GM23338 (cell line): ENCODE data around the gene MINDY4. TPM values are rescaled to one million over a fixed set of nuclear protein-coding genes. Genes with fewer than 3 reads are reported as not detected.

Experiments used
- ATAC-seq: fragments of 200-7000 bp; cut with Tn5 transposase; 3 replicates; pipeline ENCODE4 v1.9.1; 2020
- DNase-seq: peaks from one replicate; pipeline ENCODE4 v3.0.0-alpha.2; 2015; ENCODE audit warnings: low spot score
- H2AFZ ChIP-seq: fragments of 200-600 bp; sonication (generic); 2 replicates; pipeline ENCODE4 v1.8.0; 2016; ENCODE audit warnings: antibody characterized with exemption, mild to moderate bottlenecking, moderate library complexity
- H3F3A ChIP-seq: fragments of 200-600 bp; sonication (generic); replicated peaks from 2 replicates; pipeline ENCODE4 v1.8.0; 2017; ENCODE audit warnings: antibody characterized with exemption, mixed run types, low read depth
- H3K27ac ChIP-seq: fragments of 200-600 bp; sonication (generic); 2 replicates; pipeline ENCODE4 v1.6.1; 2016; ENCODE audit warnings: low read depth
- H3K27me3 ChIP-seq: fragments of 200-600 bp; sonication (generic); 2 replicates; pipeline ENCODE4 v1.8.0; 2016; ENCODE audit warnings: mild to moderate bottlenecking, mixed run types, moderate library complexity; ENCODE audit not compliant: insufficient read depth
- H3K36me3 ChIP-seq: fragments of 200-600 bp; sonication (generic); 2 replicates; pipeline ENCODE4 v1.8.0; 2016; ENCODE audit warnings: mild to moderate bottlenecking; ENCODE audit not compliant: insufficient read depth
- H3K4me1 ChIP-seq: fragments of 200-600 bp; sonication (generic); 2 replicates; pipeline ENCODE4 v1.8.0; 2016; ENCODE audit warnings: mild to moderate bottlenecking, moderate library complexity; ENCODE audit not compliant: insufficient read depth
- H3K4me2 ChIP-seq: fragments of 200-600 bp; sonication (generic); 2 replicates; pipeline ENCODE4 v1.7.1; 2017; ENCODE audit warnings: mixed run types
- H3K4me3 ChIP-seq: fragments of 200-600 bp; sonication (generic); 2 replicates; pipeline ENCODE4 v1.6.1; 2016; ENCODE audit warnings: mixed run types
- H3K79me2 ChIP-seq: fragments of 200-600 bp; sonication (generic); replicated peaks from 2 replicates; pipeline ENCODE4 v1.8.0; 2017; ENCODE audit warnings: mild to moderate bottlenecking; ENCODE audit not compliant: insufficient read depth
- H3K9me2 ChIP-seq: fragments of 200-600 bp; sonication (generic); 2 replicates; pipeline ENCODE4 v1.8.0; 2017; ENCODE audit not compliant: insufficient read depth
- H4K20me1 ChIP-seq: fragments of 200-600 bp; sonication (generic); replicated peaks from 2 replicates; pipeline ENCODE4 v1.8.0; 2017; ENCODE audit warnings: mild to moderate bottlenecking; ENCODE audit not compliant: insufficient read depth
- H3K27ac Mint-ChIP-seq: 2 replicates; pipeline ENCODE4 v1.8.0; 2020; ENCODE audit warnings: inconsistent platforms, mild to moderate bottlenecking, moderate library complexity, mixed read lengths
- H3K27me3 Mint-ChIP-seq: 3 replicates; pipeline ENCODE4 v1.8.0; 2022; ENCODE audit warnings: low read depth, mild to moderate bottlenecking, moderate library complexity, mixed read lengths, inconsistent platforms; ENCODE audit not compliant: insufficient read depth, poor library complexity
- H3K36me3 Mint-ChIP-seq: 3 replicates; pipeline ENCODE4 v1.8.0; 2021; ENCODE audit warnings: low read depth, mild to moderate bottlenecking, inconsistent platforms, moderate library complexity, mixed read lengths
- H3K4me1 Mint-ChIP-seq: 3 replicates; pipeline ENCODE4 v1.8.0; 2020; ENCODE audit warnings: mild to moderate bottlenecking, inconsistent platforms, mixed read lengths
- H3K4me3 Mint-ChIP-seq: 3 replicates; pipeline ENCODE4 v1.8.0; 2021; ENCODE audit warnings: moderate library complexity, mild to moderate bottlenecking, inconsistent platforms, mixed read lengths
- H3K9me3 Mint-ChIP-seq: 3 replicates; pipeline ENCODE4 v1.8.0; 2020; ENCODE audit warnings: moderate library complexity, mild to moderate bottlenecking, inconsistent platforms, mixed read lengths
- CREB1 ChIP-seq: fragments of 250-450 bp; sonication (Bioruptor Pico); IDR thresholded peaks from 2 replicates; pipeline ENCODE4 v1.5.0; 2020; ENCODE audit warnings: low read depth, mild to moderate bottlenecking, moderate library complexity
- ETS1 ChIP-seq: IDR thresholded peaks from 2 replicates; pipeline ENCODE4 v1.6.1; 2016; ENCODE audit warnings: antibody characterized with exemption
- EZH2phosphoT487 ChIP-seq: fragments of 200-600 bp; sonication (generic); IDR thresholded peaks from one replicate; pipeline ENCODE4 v1.8.1; 2018; ENCODE audit warnings: antibody characterized with exemption; ENCODE audit not compliant: unreplicated experiment
- JUNB ChIP-seq: IDR thresholded peaks from one replicate; pipeline ENCODE4 v1.6.1; 2016; ENCODE audit warnings: antibody characterized with exemption; ENCODE audit not compliant: unreplicated experiment
- NANOG ChIP-seq: IDR thresholded peaks from 2 replicates; pipeline ENCODE4 v1.6.1; 2016; ENCODE audit warnings: antibody characterized with exemption, borderline replicate concordance
- POLR2AphosphoS5 ChIP-seq: IDR thresholded peaks from 2 replicates; pipeline ENCODE4 v1.6.1; 2016; ENCODE audit warnings: antibody characterized with exemption, low read depth
- ZNF114 ChIP-seq: fragments of 250-450 bp; sonication (Bioruptor Pico); IDR thresholded peaks from 2 replicates; pipeline ENCODE4 v1.5.0; 2020; ENCODE audit warnings: mild to moderate bottlenecking, moderate library complexity
- ZNF331 ChIP-seq: fragments of 250-450 bp; sonication (Bioruptor Pico); IDR thresholded peaks from 2 replicates; pipeline ENCODE4 v1.5.0; 2020; ENCODE audit warnings: low read depth, mild to moderate bottlenecking, moderate library complexity
- polyA plus RNA-seq: library from polyadenylated mRNA; unstranded; fragments of >200 nt; fragmentation: Nextera tagmentation; extraction: Ambion mirVana; gene quantifications from 2 replicates; pipeline ENCODE4 v1.2.1, GENCODE V29; 2016
- total RNA-seq: library from RNA; depleted of rRNA; stranded (reverse); fragments of >200 nt; shearing (Covaris generic); gene quantifications from 2 replicates; pipeline ENCODE4 v1.2.3, GENCODE V29; 2014
- TF ChIP-seq, protein P1 (sequence below): IDR thresholded peaks from one replicate; pipeline ENCODE4 v1.6.1; 2018; ENCODE audit warnings: antibody characterized with exemption; ENCODE audit not compliant: unreplicated experiment
- TF ChIP-seq, protein P2 (sequence below), 2 experiments: fragments of 200-600 bp in 1 of 2; sonication (generic) in 1 of 2; conservative IDR thresholded peaks; 2 replicates each; pipeline versions ENCODE4 v1.5.1 to v1.6.1; 2016 to 2017; ENCODE audit warnings: antibody characterized with exemption in 2 of 2, low read depth in 2 of 2, mild to moderate bottlenecking in 2 of 2, moderate library complexity in 1 of 2

MINDY4 gene
- total and polyA plus RNA-seq, 2 experiments from 2014 or later: 1.7 to 4.4 TPM

- no peaks in the 10 kb centered on the region for H3K36me3 Mint-ChIP-seq
- no peaks in the 10 kb centered on the region for H4K20me1 ChIP-seq
Measured at GRCh38 chr7:30934732-30935568, 163.7 kb downstream of the MINDY4 start.

DNA sequence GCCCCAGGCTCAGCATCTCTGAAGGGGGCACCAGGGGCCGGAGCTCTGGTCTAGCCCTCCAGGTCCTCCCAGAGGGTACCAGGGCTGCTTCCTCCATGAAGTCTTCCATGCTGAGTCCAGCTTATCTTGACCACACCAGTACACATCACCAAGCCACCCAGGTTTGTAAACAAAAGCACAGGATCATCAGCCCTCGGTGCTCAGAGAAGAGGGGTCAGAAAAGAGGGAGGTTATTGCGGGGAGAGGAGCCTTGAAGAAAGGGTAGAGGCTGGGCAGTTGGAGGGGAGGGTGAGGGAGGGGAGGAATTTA lies 164.3 kb downstream of the MINDY4 start:
- no peaks in the 10 kb centered on the region for H3K27me3 ChIP-seq
- no peaks in the 10 kb centered on the region for H3K9me2 ChIP-seq
- no peak overlapping the region for H2AFZ ChIP-seq
- H3K27me3 Mint-ChIP-seq: peaks cover 12% of the 10 kb centered on the region
- no peaks in the 10 kb centered on the region for H4K20me1 ChIP-seq
- DNase-seq (no peak), ATAC-seq (no peak)
- peaks cover 6% of the 10 kb centered on the region; the same call in 1 of the 2 replicates for H3K4me1 ChIP-seq
- H3K4me2 ChIP-seq: no peak overlapping the region
- H3K4me3 ChIP-seq: no peak overlapping the region
- H3K27ac ChIP-seq: no peak overlapping the region
- no peaks in the 10 kb centered on the region for H3K36me3 Mint-ChIP-seq
- H3K4me3 Mint-ChIP-seq: no peak overlapping the region
- H3K27ac Mint-ChIP-seq: no peak overlapping the region
- H3K79me2 ChIP-seq: no peaks in the 10 kb centered on the region
- no peaks in the 10 kb centered on the region for H3F3A ChIP-seq
- TF ChIP-seq POLR2AphosphoS5 (no peak), JUNB (no peak), ZNF331 (CRISPR knock-in tag) (no peak), ZNF114 (CRISPR knock-in tag) (no peak), NANOG (no peak), EZH2phosphoT487 (no peak), ETS1 (no peak)
- TF ChIP-seq, protein P1, sequence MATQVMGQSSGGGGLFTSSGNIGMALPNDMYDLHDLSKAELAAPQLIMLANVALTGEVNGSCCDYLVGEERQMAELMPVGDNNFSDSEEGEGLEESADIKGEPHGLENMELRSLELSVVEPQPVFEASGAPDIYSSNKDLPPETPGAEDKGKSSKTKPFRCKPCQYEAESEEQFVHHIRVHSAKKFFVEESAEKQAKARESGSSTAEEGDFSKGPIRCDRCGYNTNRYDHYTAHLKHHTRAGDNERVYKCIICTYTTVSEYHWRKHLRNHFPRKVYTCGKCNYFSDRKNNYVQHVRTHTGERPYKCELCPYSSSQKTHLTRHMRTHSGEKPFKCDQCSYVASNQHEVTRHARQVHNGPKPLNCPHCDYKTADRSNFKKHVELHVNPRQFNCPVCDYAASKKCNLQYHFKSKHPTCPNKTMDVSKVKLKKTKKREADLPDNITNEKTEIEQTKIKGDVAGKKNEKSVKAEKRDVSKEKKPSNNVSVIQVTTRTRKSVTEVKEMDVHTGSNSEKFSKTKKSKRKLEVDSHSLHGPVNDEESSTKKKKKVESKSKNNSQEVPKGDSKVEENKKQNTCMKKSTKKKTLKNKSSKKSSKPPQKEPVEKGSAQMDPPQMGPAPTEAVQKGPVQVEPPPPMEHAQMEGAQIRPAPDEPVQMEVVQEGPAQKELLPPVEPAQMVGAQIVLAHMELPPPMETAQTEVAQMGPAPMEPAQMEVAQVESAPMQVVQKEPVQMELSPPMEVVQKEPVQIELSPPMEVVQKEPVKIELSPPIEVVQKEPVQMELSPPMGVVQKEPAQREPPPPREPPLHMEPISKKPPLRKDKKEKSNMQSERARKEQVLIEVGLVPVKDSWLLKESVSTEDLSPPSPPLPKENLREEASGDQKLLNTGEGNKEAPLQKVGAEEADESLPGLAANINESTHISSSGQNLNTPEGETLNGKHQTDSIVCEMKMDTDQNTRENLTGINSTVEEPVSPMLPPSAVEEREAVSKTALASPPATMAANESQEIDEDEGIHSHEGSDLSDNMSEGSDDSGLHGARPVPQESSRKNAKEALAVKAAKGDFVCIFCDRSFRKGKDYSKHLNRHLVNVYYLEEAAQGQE: no peak
- H3K4me1 Mint-ChIP-seq: peaks cover 7% of the 10 kb centered on the region; the same call in 2 of the 3 replicates
- H3K9me3 Mint-ChIP-seq: no peaks in the 10 kb centered on the region
- no peaks in the 10 kb centered on the region for H3K36me3 ChIP-seq

More at GRCh38 chr7:30934732-30935568, 163.7 kb downstream of the MINDY4 start:
- H3K36me3 ChIP-seq: no peaks in the 10 kb centered on the region
- no peaks in the 10 kb centered on the region for H3K9me2 ChIP-seq
- H2AFZ ChIP-seq: no peak overlapping the region
- H3K79me2 ChIP-seq: no peaks in the 10 kb centered on the region
- peaks cover 7% of the 10 kb centered on the region; the same call in 2 of the 3 replicates for H3K4me1 Mint-ChIP-seq
- H3K27me3 Mint-ChIP-seq: peaks cover 12% of the 10 kb centered on the region
- H3K27me3 ChIP-seq: no peaks in the 10 kb centered on the region
- no peak overlapping the region for H3K27ac Mint-ChIP-seq
- no peak overlapping the region for H3K4me3 Mint-ChIP-seq
- no peak overlapping the region for H3K4me2 ChIP-seq
- H3F3A ChIP-seq: no peaks in the 10 kb centered on the region
- no peak overlapping the region for H3K27ac ChIP-seq
- H3K9me3 Mint-ChIP-seq: no peaks in the 10 kb centered on the region
- DNase-seq (no peak), ATAC-seq (no peak)
- TF ChIP-seq NANOG (no peak), POLR2AphosphoS5 (no peak), CREB1 (CRISPR knock-in tag) (no peak), ZNF114 (CRISPR knock-in tag) (no peak)
- TF ChIP-seq, protein P1: no peak
- TF ChIP-seq, protein P2, sequence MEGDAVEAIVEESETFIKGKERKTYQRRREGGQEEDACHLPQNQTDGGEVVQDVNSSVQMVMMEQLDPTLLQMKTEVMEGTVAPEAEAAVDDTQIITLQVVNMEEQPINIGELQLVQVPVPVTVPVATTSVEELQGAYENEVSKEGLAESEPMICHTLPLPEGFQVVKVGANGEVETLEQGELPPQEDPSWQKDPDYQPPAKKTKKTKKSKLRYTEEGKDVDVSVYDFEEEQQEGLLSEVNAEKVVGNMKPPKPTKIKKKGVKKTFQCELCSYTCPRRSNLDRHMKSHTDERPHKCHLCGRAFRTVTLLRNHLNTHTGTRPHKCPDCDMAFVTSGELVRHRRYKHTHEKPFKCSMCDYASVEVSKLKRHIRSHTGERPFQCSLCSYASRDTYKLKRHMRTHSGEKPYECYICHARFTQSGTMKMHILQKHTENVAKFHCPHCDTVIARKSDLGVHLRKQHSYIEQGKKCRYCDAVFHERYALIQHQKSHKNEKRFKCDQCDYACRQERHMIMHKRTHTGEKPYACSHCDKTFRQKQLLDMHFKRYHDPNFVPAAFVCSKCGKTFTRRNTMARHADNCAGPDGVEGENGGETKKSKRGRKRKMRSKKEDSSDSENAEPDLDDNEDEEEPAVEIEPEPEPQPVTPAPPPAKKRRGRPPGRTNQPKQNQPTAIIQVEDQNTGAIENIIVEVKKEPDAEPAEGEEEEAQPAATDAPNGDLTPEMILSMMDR (conservative IDR thresholded peaks at IDR 0.05; ENCODE audit: low read depth in 2 of 2): no peak
- no peak overlapping the region for H3K4me3 ChIP-seq
- H3K4me1 ChIP-seq: peaks cover 6% of the 10 kb centered on the region; the same call in 1 of the 2 replicates
